IMR-90 (cell line): ENCODE data around the gene PTGES. TPM values are rescaled to one million over a fixed set of nuclear protein-coding genes. Genes with fewer than 3 reads are reported as not detected.

Source experiments
- ATAC-seq: fragments of 200-7000 bp; cut with Tn5 transposase; 2 replicates; pipeline ENCODE4 v1.9.1; 2020; ENCODE audit warnings: low read depth, mild to moderate bottlenecking, moderate library complexity
- Bru-seq: library from RNA; stranded (reverse); fragments of 400-500 nt; gene quantifications from one replicate; lab custom pipeline; 2021; lab: Mats Ljungman, UMichigan
- BruChase-seq, 2 experiments: library from RNA; stranded (reverse); fragments of 400-500 nt; gene quantifications; one replicate each; lab custom pipeline; 2021; lab: Mats Ljungman, UMichigan
- BruUV-seq: library from RNA; stranded (reverse); fragments of 400-500 nt; replicated peaks from 2 replicates; lab custom pipeline; 2021; lab: Mats Ljungman, UMichigan
- CTCF ChIA-PET: fragments of 300-600 bp; formaldehyde crosslinking; extraction: SDS; loops from one replicate; lab custom pipeline; 2021; ENCODE audit warnings: antibody characterized with exemption; lab: Yijun Ruan, JAX
- POLR2A ChIA-PET: fragments of 300-600 bp; sonication (Branson Sonifier 250); formaldehyde crosslinking; loops from one replicate; lab custom pipeline; 2022; ENCODE audit warnings: antibody characterized with exemption; ENCODE audit not compliant: unreplicated experiment; lab: Charles Lee
- DNase-seq: peaks from one replicate; pipeline ENCODE4 v3.0.0; 2013
- H2AFZ ChIP-seq: replicated peaks from 2 replicates; pipeline ENCODE3; 2013; ENCODE audit warnings: low read length, mild to moderate bottlenecking; ENCODE audit not compliant: poor library complexity
- H2AK5ac ChIP-seq: 2 replicates; pipeline ENCODE4 v1.6.1; 2013; ENCODE audit warnings: low read depth, low read length, inconsistent platforms
- H2AK9ac ChIP-seq: replicated peaks from 2 replicates; pipeline ENCODE3; 2013; ENCODE audit warnings: mild to moderate bottlenecking, low read depth, low read length, moderate library complexity; ENCODE audit not compliant: poor library complexity
- H2BK120ac ChIP-seq: 2 replicates; pipeline ENCODE4 v1.6.1; 2013; ENCODE audit warnings: low read depth, low read length, inconsistent platforms
- H2BK15ac ChIP-seq: 3 replicates; pipeline ENCODE4 v1.6.1; 2013; ENCODE audit warnings: low read depth, low read length, inconsistent platforms
- H2BK20ac ChIP-seq: 2 replicates; pipeline ENCODE4 v1.6.1; 2013; ENCODE audit warnings: low read depth, mild to moderate bottlenecking, inconsistent platforms, low read length, moderate library complexity
- H2BK5ac ChIP-seq: 2 replicates; pipeline ENCODE4 v1.6.1; 2013; ENCODE audit warnings: mild to moderate bottlenecking, low read depth, low read length, inconsistent platforms; ENCODE audit not compliant: poor library complexity, severe bottlenecking
- H3K14ac ChIP-seq: replicated peaks from 2 replicates; pipeline ENCODE4 v1.6.1; 2013; ENCODE audit warnings: low read depth, low read length, inconsistent platforms
- H3K18ac ChIP-seq: 2 replicates; pipeline ENCODE4 v1.6.1; 2013; ENCODE audit warnings: low read depth, low read length, control low read depth
- H3K23ac ChIP-seq: 2 replicates; pipeline ENCODE4 v1.6.1; 2013; ENCODE audit warnings: low read depth, low read length, inconsistent platforms
- H3K27ac ChIP-seq: 2 replicates; pipeline ENCODE4 v1.5.1; 2013; ENCODE audit warnings: mild to moderate bottlenecking, control low read depth, low read length; ENCODE audit not compliant: insufficient read depth
- H3K27me3 ChIP-seq: 2 replicates; pipeline ENCODE4 v1.6.1; 2013; ENCODE audit warnings: low read length; ENCODE audit not compliant: control insufficient read depth, insufficient read depth
- H3K36me3 ChIP-seq: 2 replicates; pipeline ENCODE4 v1.6.1; 2013; ENCODE audit warnings: low read length, mixed read lengths; ENCODE audit not compliant: control insufficient read depth, insufficient read depth
- H3K4ac ChIP-seq: 2 replicates; pipeline ENCODE4 v1.6.1; 2013; ENCODE audit warnings: low read depth, low read length, inconsistent platforms
- H3K4me1 ChIP-seq: 2 replicates; pipeline ENCODE4 v1.6.1; 2013; ENCODE audit warnings: low read length, mixed read lengths; ENCODE audit not compliant: control insufficient read depth, insufficient read depth
- H3K4me2 ChIP-seq: 2 replicates; pipeline ENCODE4 v1.6.1; 2013; ENCODE audit warnings: low read depth, mild to moderate bottlenecking, control low read depth, low read length, moderate library complexity
- H3K4me3 ChIP-seq: 2 replicates; pipeline ENCODE4 v1.5.1; 2013; ENCODE audit warnings: low read depth, mild to moderate bottlenecking, control low read depth, low read length, moderate library complexity; ENCODE audit not compliant: insufficient read depth
- H3K56ac ChIP-seq: 2 replicates; pipeline ENCODE4 v1.6.1; 2013; ENCODE audit warnings: low read length, inconsistent platforms; ENCODE audit not compliant: insufficient read depth; ENCODE audit errors: extremely low read depth
- H3K79me1 ChIP-seq, 2 experiments: 2 replicates each; pipeline ENCODE4 v1.6.1; 2013; ENCODE audit warnings: low read length in 2 of 2, inconsistent platforms in 1 of 2, low read depth in 1 of 2
- H3K9ac ChIP-seq: 2 replicates; pipeline ENCODE4 v1.6.1; 2013; ENCODE audit warnings: low read depth, low read length, control low read depth
- H3K9me1 ChIP-seq: 2 replicates; pipeline ENCODE4 v1.6.1; 2013; ENCODE audit warnings: low read length, inconsistent platforms; ENCODE audit not compliant: insufficient read depth
- H3K9me3 ChIP-seq: 2 replicates; pipeline ENCODE4 v1.6.1; 2013; ENCODE audit warnings: low read length; ENCODE audit not compliant: control insufficient read depth, insufficient read depth
- H4K20me1 ChIP-seq: 2 replicates; pipeline ENCODE4 v1.6.1; 2013; ENCODE audit warnings: low read length, inconsistent platforms; ENCODE audit not compliant: insufficient read depth
- H4K5ac ChIP-seq: 2 replicates; pipeline ENCODE4 v1.6.1; 2013; ENCODE audit warnings: mild to moderate bottlenecking, low read depth, low read length, control low read depth
- H4K8ac ChIP-seq, 2 experiments: 2 replicates each; pipeline ENCODE4 v1.6.1; 2013; ENCODE audit warnings: low read depth in 2 of 2, low read length in 2 of 2, control low read depth in 1 of 2, inconsistent platforms in 1 of 2
- H4K91ac ChIP-seq: 2 replicates; pipeline ENCODE4 v1.6.1; 2013; ENCODE audit warnings: low read depth, low read length, inconsistent platforms; ENCODE audit not compliant: insufficient read depth
- BHLHE40 ChIP-seq: fragments of 150-350 bp; IDR thresholded peaks from 2 replicates; pipeline ENCODE4 v1.6.1; 2016; ENCODE audit warnings: mild to moderate bottlenecking, low read depth, low read length
- CEBPB ChIP-seq: IDR thresholded peaks from 2 replicates; pipeline ENCODE4 v1.6.1; 2012; ENCODE audit warnings: low read depth, low read length, improper control_type of control experiment
- CHD1 ChIP-seq: IDR thresholded peaks from 2 replicates; pipeline ENCODE4 v1.6.1; 2012; ENCODE audit warnings: low read depth, low read length, improper control_type of control experiment
- CTCF ChIP-seq: conservative IDR thresholded peaks from 2 replicates; pipeline ENCODE4 v1.5.1; 2012; ENCODE audit warnings: mild to moderate bottlenecking, low read depth, low read length, improper control_type of control experiment
- MAZ ChIP-seq: IDR thresholded peaks from 2 replicates; pipeline ENCODE4 v1.6.1; 2012; ENCODE audit warnings: low read depth, mild to moderate bottlenecking, low read length, improper control_type of control experiment, moderate library complexity, borderline replicate concordance
- MXI1 ChIP-seq: IDR thresholded peaks from 2 replicates; pipeline ENCODE4 v1.6.1; 2012; ENCODE audit warnings: low read depth, mild to moderate bottlenecking, low read length, moderate library complexity, borderline replicate concordance
- POLR2A ChIP-seq: IDR thresholded peaks from 2 replicates; pipeline ENCODE4 v1.6.1; 2012; ENCODE audit warnings: mild to moderate bottlenecking, low read depth, low read length
- RAD21 ChIP-seq: IDR thresholded peaks from 2 replicates; pipeline ENCODE4 v1.6.1; 2012; ENCODE audit warnings: low read length, improper control_type of control experiment
- WGBS, 2 experiments: methylation state at CpG; one replicate each; pipeline versions ENCODE4 v1.1.5 to v1.1.7; 2013; ENCODE audit warnings: missing lambda C conversion rate in 2 of 2; ENCODE audit not compliant: insufficient read length in 1 of 2; ENCODE audit errors: extremely low coverage in 2 of 2; 5-methylcytosine and 5-hydroxymethylcytosine counted together
- dilution Hi-C: fragments of 300-500 bp; cut with HindIII; formaldehyde crosslinking; loops from one replicate; pipeline ENCODE4 v1.14.3; 2018; ENCODE audit warnings: low sequenced_read_pairs; ENCODE audit not compliant: unreplicated experiment
- in situ Hi-C: fragments of 300-500 bp; cut with MboI; formaldehyde crosslinking; loops from 3 replicates; pipeline ENCODE4 v1.14.3; 2019; ENCODE audit warnings: low sequenced_read_pairs, inconsistent platforms, mixed read lengths
- intact Hi-C: fragments of 100-400 bp; cut with micrococcal nuclease; formaldehyde crosslinking; loops from 2 replicates; pipeline ENCODE4 v1.10.0; 2022
- long read RNA-seq: library from polyadenylated mRNA; unstranded; transcript quantifications from one replicate; pipeline ENCODE4 v2.0.0, GENCODE V29; 2021; ENCODE audit not compliant: unreplicated experiment
- polyA plus RNA-seq, 3 experiments: library from polyadenylated mRNA; depleted of rRNA; stranded (reverse); fragments of >200 nt; gene quantifications; 2 replicates each; pipeline ENCODE4 v1.2.3, GENCODE V29; 2012; ENCODE audit warnings: low replicate concordance in 1 of 3
- total RNA-seq: library from RNA; depleted of rRNA; stranded (reverse); fragments of >200 nt; gene quantifications from 2 replicates; pipeline ENCODE4 v1.2.3, GENCODE V29; 2012; rRNA removed

PTGES gene
- total RNA-seq (2.8 and 3.2 TPM in 2 replicates), polyA plus RNA-seq (2012; rRNA removed) (6.3 TPM in 2 replicates), Bru-seq, nascent RNA (percentile 41 among the genes with signal in this experiment), BruChase-seq, experiment 1, labeled RNA remaining after a 6-hour chase (percentile 53 among the genes with signal in this experiment), BruChase-seq, experiment 2, labeled RNA remaining after a 2-hour chase (percentile 41 among the genes with signal in this experiment)
- 6.9 and 12.7 TPM in 2 replicates for polyA plus RNA-seq (2012; cell fraction: cytosol; rRNA removed)
- 1.5 TPM in 2 replicates for polyA plus RNA-seq (2012; cell fraction: nucleus; rRNA removed; ENCODE audit: low replicate concordance)
- long read RNA-seq, transcript PTGES-201 (3 exons, 1,774 nt), result major isoform, 8 of 17 reads
- long read RNA-seq, partial matches to known transcripts, result 0 of 17 reads
- long read RNA-seq, other reads (novel, unspliced or antisense), result 7 of 17 reads

DNA sequence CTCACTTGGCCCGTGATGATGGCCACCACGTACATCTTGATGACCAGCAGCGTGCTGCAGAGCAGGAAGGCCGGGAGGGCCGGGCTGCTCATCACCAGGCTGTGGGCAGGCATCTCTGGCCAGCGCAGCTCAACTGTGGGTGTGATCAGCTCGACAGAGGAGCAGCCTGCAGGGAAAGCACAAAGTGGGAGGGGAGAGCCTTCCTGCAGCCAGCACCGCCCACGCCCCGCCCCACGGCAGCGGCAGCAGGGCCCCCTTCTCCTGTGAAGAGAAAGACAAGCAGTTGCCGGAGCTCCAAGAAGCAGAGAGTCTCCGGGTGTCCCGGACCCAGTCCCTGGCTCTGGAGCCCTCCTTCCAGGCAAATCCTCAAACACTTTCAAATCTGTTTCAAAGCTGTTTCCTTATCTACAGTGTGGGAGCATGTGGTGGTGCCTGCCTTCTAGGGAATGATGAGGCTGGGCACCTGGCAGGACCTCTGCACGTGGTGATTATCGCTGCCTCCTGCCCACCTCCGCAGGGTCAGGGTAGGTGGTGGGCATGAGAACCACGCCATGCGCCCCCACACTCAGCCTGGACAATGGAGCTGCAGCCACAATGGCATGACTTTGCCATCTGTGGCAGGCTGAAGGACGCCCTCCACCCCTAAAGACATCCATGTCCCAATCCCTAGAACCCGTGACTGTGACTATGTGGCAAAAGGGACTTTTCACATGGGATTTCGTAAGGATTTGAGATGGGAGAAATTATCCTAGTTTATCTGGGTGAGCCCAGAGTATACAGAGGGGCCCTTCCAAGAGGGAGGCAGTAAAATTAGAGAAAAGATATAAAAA is at the start of gene PTGES:
Gene PTGES, minus strand, starts transcription at position 143 of the 830 bp plus-strand sequence. Its CDS starts 30 bp downstream, at position 113.
- dilution Hi-C loops, result no loop called here
- H3K4me3 ChIP-seq, result peak within 1 kb of the TSS; percentile 31
- TF ChIP-seq CTCF (no peak), MXI1 (0 out of 2 replicates have a peak, but pooled peaks have one; percentile 43), MAZ (peak; percentile 55; the same call in 1 of the 2 replicates), CEBPB (no peak), BHLHE40 (peak; percentile 31; the same call in 1 of the 2 replicates), POLR2A (peak; percentile 40; the same call in 1 of the 2 replicates), RAD21 (peak; percentile 11; the same call in 1 of the 2 replicates), CHD1 (no peak)
- in situ Hi-C loops, result no loop called here
- no peaks in the 10 kb centered on the region; the same call in 1 of the 2 replicates for H3K9me1 ChIP-seq
- H3K36me3 ChIP-seq, result peaks cover 3% of the 10 kb centered on the region
- ChIA-PET CTCF (no interaction called here), POLR2A (interaction anchor here (1.3 kb wide), 1 partner anchor 8 kb away, joined by 3 read pairs; no protein-coding TSS in a partner anchor)
- peak within 1 kb of the TSS; percentile 77 for H3K14ac ChIP-seq
- H3K9ac ChIP-seq, result peak within 1 kb of the TSS; percentile 41
- peak within 1 kb of the TSS; percentile 27 for H2BK20ac ChIP-seq
- DNase-seq, result peak; percentile 87
- H3K23ac ChIP-seq, result peak within 1 kb of the TSS; percentile 63; the same call in 1 of the 2 replicates
- peak; percentile 100 for ATAC-seq
- peak within 1 kb of the TSS; percentile 68 for H2BK120ac ChIP-seq
- peak within 1 kb of the TSS; percentile 70 for H3K4me2 ChIP-seq
- no peak within 1 kb of the TSS for H2BK5ac ChIP-seq
- WGBS, 2 experiments, result 17% methylated on average over 8 of the region's 23 CpGs; no CpG with 5 or more reads in 1 of the 2 experiments
- H4K20me1 ChIP-seq, result 0 out of 2 replicates have a peak, but pooled peaks cover 3% of the 10 kb centered on the region
- intact Hi-C loops, result no loop called here
- H4K91ac ChIP-seq, result peak within 1 kb of the TSS; percentile 71
- no TSS peak for BruUV-seq
- peak within 1 kb of the TSS; percentile 7 for H4K5ac ChIP-seq
- H2AFZ ChIP-seq, result peak within 1 kb of the TSS; percentile 93
- peaks cover 0 to 3% of the 10 kb centered on the region in 2 experiments; a peak in 2 of 4 replicates for H3K79me1 ChIP-seq
- H2AK5ac ChIP-seq, result peak within 1 kb of the TSS; percentile 78
- H4K8ac ChIP-seq, result peak within 1 kb of the TSS; percentile 62 to 79
- H3K18ac ChIP-seq, result peak within 1 kb of the TSS; percentile 10; the same call in 1 of the 2 replicates
- H2AK9ac ChIP-seq, result peak within 1 kb of the TSS; percentile 60
- no peak within 1 kb of the TSS for H3K56ac ChIP-seq
- peaks cover 17% of the 10 kb centered on the region for H3K4me1 ChIP-seq
- H3K27ac ChIP-seq, result peak within 1 kb of the TSS; percentile 7; the same call in 1 of the 2 replicates
- H3K4ac ChIP-seq, result peak within 1 kb of the TSS; percentile 58
- 0 out of 2 replicates have a peak, but pooled peaks cover 3% of the 10 kb centered on the region for H3K27me3 ChIP-seq
- peak within 1 kb of the TSS; percentile 50; the same call in 2 of the 3 replicates for H2BK15ac ChIP-seq
- H3K9me3 ChIP-seq, result no peaks in the 10 kb centered on the region
